Measurements from ENCODE around the gene CRK. TPM values are rescaled to one million over a fixed set of nuclear protein-coding genes. Genes with fewer than 3 reads are reported as not detected.

The CRK gene
- total and polyA plus RNA-seq, 10 of the 15 experiments (the other 5 are each of a cell fraction or from before 2014, with no cell fraction given): 11.1 to 23.8 (median 20.5) TPM

GRCh38 chr17:1377334-1377733 is 78.7 kb downstream of the CRK start (continued):
- no peak for TF ChIP-seq SPI1 (IDR thresholded peaks at IDR 0.05; ENCODE audit: borderline replicate concordance, insufficient read depth, low read depth, low read length)
- TF ChIP-seq CTCF (IDR thresholded peaks at IDR 0.05 in 2 of 3, conservative IDR thresholded peaks at IDR 0.05 in 1 of 3; ENCODE audit: control insufficient read depth in 2 of 3, extremely low read depth in 1 of 3, insufficient read depth in 1 of 3, low read depth in 3 of 3, low read length in 3 of 3): no peak
- TF ChIP-seq NR2C1 (IDR thresholded peaks at IDR 0.05): no peak

GRCh38 chr17:1376061-1376460 is 80.0 kb downstream of the CRK start:
- peak; percentile 61 for TF ChIP-seq RUNX3 (IDR thresholded peaks at IDR 0.05; ENCODE audit: low read length)
- TF ChIP-seq MTA3 (IDR thresholded peaks at IDR 0.05; ENCODE audit: borderline replicate concordance, low read length): peak; percentile 41; the same call in 1 of the 2 replicates
- peak; percentile 17; the same call in 1 of the 2 replicates for TF ChIP-seq MTA2 (IDR thresholded peaks at IDR 0.05; ENCODE audit: low read depth)
- TF ChIP-seq FOXM1 (IDR thresholded peaks at IDR 0.05; ENCODE audit: low read depth, low read length): no peak
- CTCF ChIA-PET: interaction anchor here (0.7 to 4.7 kb wide), 8 partner anchors 9 to 157 kb away, joined by 3 to 42 read pairs (median 4); no protein-coding TSS in a partner anchor
- peak overlapping the region; percentile 34; the same call in 1 of the 2 replicates for H3K9ac ChIP-seq (ENCODE audit: control insufficient read depth, insufficient read depth, low read length)
- DNase-seq (ENCODE audit: low read depth, low spot score): no peak
- H3K4me3 ChIP-seq: peak overlapping the region; percentile 15; the same call in 1 of the 2 replicates
- in situ Hi-C loops (cut with MboI) (no loop called here), intact Hi-C loops (cut with micrococcal nuclease; ENCODE audit: unreplicated experiment) (no loop called here)
- POLR2A ChIA-PET: interaction anchor here (0.6 to 2.0 kb wide), 10 partner anchors 11 to 185 kb away, joined by 3 to 18 read pairs (median 4); partner anchors contain the start of gene YWHAE
- BruUV-seq (replicated peaks): no TSS peak
- peak; percentile 62 for ATAC-seq
- no peak overlapping the region for H2AFZ ChIP-seq (ENCODE audit: control insufficient read depth, low read depth, low read length)
- H4K20me1 ChIP-seq (ENCODE audit: control insufficient read depth, insufficient read depth): peaks cover 35% of the 10 kb centered on the region
- RAD21 ChIA-PET (ENCODE audit: unreplicated experiment): interaction anchor here (0.7 to 2.9 kb wide), 4 partner anchors 11 to 112 kb away, joined by 3 to 14 read pairs (median 8); no protein-coding TSS in a partner anchor
- peaks cover 77% of the 10 kb centered on the region for H3K4me1 ChIP-seq (ENCODE audit: control insufficient read depth, insufficient read depth, low read length)
- no peaks in the 10 kb centered on the region for H3K27me3 ChIP-seq (replicated peaks in 1 of 2; ENCODE audit: control insufficient read depth in 2 of 2, insufficient read depth in 2 of 2, low read length in 1 of 2)
- H3K79me2 ChIP-seq (ENCODE audit: control insufficient read depth, insufficient read depth, low read length): peaks cover 97% of the 10 kb centered on the region
- no peaks in the 10 kb centered on the region for H3K9me3 ChIP-seq (replicated peaks; ENCODE audit: control insufficient read depth, insufficient read depth, low read length)
- WGBS (ENCODE audit: insufficient coverage, insufficient replicate concordance, low lambda C conversion rate, missing lambda C conversion rate): 13% methylated on average over 5 of the region's 5 CpGs
- H3K27ac ChIP-seq (ENCODE audit: control insufficient read depth, insufficient read depth): peak overlapping the region; percentile 67
- no peak for FAIRE-seq
- SMC1A ChIA-PET (ENCODE audit: uncharacterized antibody, unreplicated experiment): interaction anchor here (0.6 to 6.7 kb wide), 9 partner anchors 10 to 704 kb away, joined by 3 to 61 read pairs (median 6); partner anchors contain the start of gene INPP5K
- peaks cover 9 to 18% of the 10 kb centered on the region in 2 experiments for H3K36me3 ChIP-seq (ENCODE audit: control insufficient read depth in 2 of 2, insufficient read depth in 2 of 2, low read length in 1 of 2)
- H3K4me2 ChIP-seq (ENCODE audit: control insufficient read depth, insufficient read depth): peak overlapping the region; percentile 71
